Fibroblast of villous mesenchyme (primary cell): Measurements from ENCODE around the gene CAMSAP3. TPM values are rescaled to one million over a fixed set of nuclear protein-coding genes. Genes with fewer than 3 reads are reported as not detected.

ENCODE experiments used
- DNase-seq: peaks from one replicate; pipeline ENCODE4 v3.0.0-alpha.2; 2010; ENCODE audit warnings: low read depth
- H3K4me3 ChIP-seq: 2 replicates; pipeline ENCODE4 v1.5.1; 2011; ENCODE audit warnings: low read depth, mild to moderate bottlenecking, low read length
- CTCF ChIP-seq: IDR thresholded peaks from 2 replicates; pipeline ENCODE4 v1.5.1; 2012; ENCODE audit warnings: low read depth, mild to moderate bottlenecking, low read length; ENCODE audit not compliant: insufficient read depth
- total RNA-seq: library from RNA; depleted of rRNA; stranded (reverse); fragments of >200 nt; gene quantifications from 2 replicates; pipeline ENCODE4 v1.2.3, GENCODE V29; 2012

Gene CAMSAP3
- total RNA-seq, result not detected in 2 replicates

GRCh38 chr19:7595466-7596133 lies at the start of gene CAMSAP3:
Gene CAMSAP3 (plus strand): TSS chr19:7595863. CDS start chr19:7596003, 140 bp downstream.
- TF ChIP-seq CTCF, result no peak
- DNase-seq, result peak; percentile 5
- no peak within 1 kb of the TSS for H3K4me3 ChIP-seq

GRCh38 chr19:7545904-7546303 lies 49.8 kb upstream of the CAMSAP3 start:
- H3K4me3 ChIP-seq, result no peak overlapping the region

GRCh38 chr19:7547159-7547558 lies 48.5 kb upstream of the CAMSAP3 start:
- no peak for TF ChIP-seq CTCF
- DNase-seq, result no peak
- H3K4me3 ChIP-seq, result no peak overlapping the region

More at GRCh38 chr19:7545904-7546303, 49.8 kb upstream of the CAMSAP3 start:
- DNase-seq, result no peak
- TF ChIP-seq CTCF, result no peak

- H3K4me3 ChIP-seq, result no peak overlapping the region
- DNase-seq, result no peak
- TF ChIP-seq CTCF, result no peak
Observed at GRCh38 chr19:7549429-7550148, 46.1 kb upstream of the CAMSAP3 start.

- no peak for DNase-seq
- no peak for TF ChIP-seq CTCF
- H3K4me3 ChIP-seq, result no peak overlapping the region
Observed at GRCh38 chr19:7550169-7550770, 45.4 kb upstream of the CAMSAP3 start.

GRCh38 chr19:7550987-7551761 lies 44.5 kb upstream of the CAMSAP3 start:
- H3K4me3 ChIP-seq, result no peak overlapping the region
- DNase-seq, result peak; percentile 18
- no peak for TF ChIP-seq CTCF
